CD4-positive, alpha-beta T cell treated with Interleukin-10 for 1 hour (primary cell): ENCODE measurements around the gene NACC1.

Experiments
- DNase-seq: peaks from one replicate; pipeline ENCODE4 v3.0.0-alpha.2; 2020

NACC1 gene

DNA sequence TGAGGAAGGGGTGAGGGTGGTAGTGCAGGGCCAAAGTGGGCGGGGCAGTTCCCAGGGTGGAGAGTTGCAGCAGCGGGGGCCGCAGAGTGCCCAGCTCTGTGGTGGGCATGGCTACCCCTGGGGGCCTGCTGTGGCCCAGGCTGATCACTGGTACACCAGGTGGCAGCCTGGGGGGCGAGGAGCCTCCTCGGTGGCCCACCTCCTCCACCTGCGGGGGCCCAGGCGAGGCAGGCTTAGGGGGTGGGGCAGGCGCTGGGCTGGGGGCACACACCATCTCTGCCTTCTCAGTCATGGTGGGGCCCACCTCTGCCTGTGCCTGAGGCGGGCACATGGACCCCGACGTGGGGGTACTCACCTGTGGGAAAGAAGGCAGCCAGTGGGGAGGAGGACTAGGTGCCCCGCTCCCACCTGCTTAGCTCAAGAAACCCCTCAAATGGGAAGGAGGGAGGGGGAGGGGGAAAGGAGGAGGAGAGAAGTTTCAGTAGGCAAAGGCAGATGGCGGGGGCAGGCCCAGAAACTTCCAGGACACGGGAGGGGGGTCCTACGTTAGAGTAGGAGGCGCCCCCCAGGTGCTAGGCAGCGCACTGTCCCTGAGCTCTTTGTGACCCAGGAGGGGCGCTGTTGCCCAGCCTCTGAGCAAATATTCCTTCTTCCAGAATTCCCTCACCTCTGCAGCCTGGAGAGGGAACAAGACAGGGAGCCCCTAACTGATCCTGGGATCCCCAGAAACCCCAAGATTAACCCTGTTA lies 17.0 kb upstream of the NACC1 start:
- no peak for DNase-seq

DNA sequence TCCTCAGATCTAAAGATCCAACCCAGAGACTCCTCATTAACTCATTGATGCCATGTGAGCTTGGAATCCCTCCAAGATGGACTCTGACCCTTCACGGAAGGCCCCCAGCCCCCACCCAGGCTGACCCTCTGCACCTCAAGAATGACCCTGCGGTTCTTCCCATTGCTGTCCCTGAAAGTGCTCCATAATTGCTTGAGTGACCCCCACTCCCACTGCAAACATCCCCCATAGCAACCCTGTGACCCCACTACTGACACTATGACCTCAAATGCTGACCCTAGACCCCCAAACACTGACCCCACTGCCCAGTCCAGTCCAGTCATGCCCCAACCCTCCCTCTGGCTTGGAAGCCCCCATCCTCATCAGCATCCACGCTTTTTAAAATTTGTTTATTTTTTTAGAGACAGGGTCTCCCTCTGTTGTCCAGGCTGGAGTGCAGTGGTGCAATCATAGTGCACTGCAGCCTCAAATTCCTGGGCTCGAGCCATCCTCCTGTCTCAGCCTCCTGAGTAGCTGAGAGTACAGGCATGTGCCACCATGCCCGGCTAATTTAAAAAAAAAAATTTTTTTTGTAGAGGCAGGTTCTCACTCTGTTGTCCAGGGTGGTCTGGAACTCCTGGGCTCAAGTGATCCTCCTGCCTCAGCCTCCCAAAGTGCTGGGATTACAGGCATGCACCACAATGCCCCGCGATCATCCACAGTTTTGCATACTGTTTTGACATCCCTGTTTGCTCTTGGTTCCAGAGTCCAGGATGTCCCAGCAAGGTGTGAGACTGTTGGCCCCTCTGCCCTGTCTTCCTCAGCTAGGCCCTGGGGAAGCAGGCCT lies 16.3 kb upstream of the NACC1 start:
- no peak for DNase-seq

DNA sequence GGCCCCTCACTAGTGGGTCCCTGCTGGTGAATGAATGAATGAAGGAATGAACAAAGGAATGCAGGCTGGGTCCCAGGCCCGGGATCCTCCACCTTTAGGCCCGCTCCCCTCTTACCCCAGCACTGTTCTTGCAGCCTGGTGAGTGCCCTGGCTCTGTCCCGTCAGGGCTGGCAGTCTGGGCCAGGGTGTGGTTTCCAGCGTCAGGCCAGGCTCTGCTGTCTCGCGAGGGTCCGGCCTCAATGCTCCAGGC lies 15.7 kb upstream of the NACC1 start:
- no peak for DNase-seq

DNA sequence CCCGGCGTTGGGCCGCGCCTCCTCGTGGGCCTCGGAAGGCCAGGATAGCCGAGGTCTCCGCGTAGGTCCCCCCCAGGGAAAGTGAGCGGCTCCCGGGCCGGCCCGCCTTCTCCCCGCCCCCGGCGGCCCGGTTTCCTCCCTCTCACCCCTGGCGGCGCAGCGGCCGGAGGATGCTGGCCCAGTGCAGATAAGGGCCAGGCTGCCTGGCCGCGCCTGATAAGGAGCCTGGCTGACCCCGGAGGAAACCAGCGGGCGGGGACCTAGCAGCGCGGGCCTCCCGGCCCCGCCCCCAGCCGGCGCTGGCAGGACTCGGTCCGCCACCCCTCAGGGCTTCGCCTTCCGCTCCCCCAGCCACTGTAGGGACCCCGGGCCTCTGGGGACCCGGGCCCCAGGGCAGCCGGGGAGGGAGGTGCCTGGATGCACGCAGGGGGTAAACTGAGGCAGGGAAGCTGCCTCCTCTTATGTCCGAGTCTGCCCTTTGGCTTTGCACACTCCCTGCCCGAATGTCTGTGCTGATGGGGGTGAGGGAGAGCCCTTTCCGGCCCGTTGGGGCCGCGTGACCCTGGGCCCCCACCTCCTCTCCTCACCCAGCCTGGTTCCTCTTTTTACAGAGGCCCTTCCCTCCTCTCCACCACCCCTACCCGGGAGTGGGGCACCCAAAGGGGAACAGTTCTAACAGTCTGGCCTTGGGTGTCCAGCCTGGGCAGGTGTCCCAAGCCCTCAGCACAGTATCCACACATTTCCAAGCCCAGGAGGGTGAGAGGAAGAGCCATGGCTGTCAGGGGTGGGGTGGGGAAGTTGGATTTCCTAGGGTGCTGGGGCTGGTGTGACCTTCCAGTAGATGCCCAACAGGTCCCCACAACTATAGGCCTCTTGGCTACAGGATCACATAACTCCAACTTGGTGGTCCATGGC lies 15.1 kb upstream of the NACC1 start, which contains the start of gene LYL1:
TSS of gene LYL1 (minus strand) at position 193 of the 915 bp plus-strand sequence. CDS start 1,687 bp downstream, outside the sequence.
- DNase-seq: peak; percentile 43

DNA sequence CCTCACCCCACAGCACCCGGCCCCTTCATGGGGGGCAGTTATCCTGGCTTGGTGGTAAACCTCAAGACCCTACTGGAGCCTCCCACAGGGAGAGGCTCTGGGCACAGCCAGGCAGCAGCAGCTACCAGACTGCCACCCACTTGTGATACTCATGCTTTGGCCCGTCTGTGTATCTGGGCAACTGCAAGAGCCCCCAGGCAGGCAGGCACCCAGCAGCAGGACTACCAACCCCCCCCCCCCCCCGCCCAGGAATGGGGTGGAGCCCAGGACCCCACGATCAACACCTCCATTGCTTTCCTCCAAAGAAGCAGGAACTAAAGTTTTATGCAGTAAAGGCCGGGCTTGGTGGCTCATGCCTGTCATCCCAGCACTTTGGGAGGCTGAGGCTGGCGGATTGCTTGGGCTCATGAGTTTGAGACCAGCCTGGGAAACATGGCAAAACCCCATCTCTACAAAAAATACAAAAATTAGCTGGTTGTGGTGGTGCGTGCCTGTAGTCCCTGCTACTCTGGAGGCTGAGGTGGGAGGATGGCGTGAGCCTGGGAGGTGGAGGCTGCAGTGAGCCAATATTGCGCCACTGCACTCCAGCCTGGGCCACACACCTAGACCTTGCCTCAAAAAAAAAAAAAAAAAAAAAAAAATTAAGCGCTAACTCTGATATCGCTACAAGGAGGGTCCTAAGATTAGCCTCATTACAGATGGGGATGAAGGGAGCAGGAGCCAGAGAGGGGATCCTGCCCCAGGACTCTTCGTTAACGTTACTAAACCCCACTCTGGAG lies 14.3 kb upstream of the NACC1 start:
- DNase-seq: no peak

DNA sequence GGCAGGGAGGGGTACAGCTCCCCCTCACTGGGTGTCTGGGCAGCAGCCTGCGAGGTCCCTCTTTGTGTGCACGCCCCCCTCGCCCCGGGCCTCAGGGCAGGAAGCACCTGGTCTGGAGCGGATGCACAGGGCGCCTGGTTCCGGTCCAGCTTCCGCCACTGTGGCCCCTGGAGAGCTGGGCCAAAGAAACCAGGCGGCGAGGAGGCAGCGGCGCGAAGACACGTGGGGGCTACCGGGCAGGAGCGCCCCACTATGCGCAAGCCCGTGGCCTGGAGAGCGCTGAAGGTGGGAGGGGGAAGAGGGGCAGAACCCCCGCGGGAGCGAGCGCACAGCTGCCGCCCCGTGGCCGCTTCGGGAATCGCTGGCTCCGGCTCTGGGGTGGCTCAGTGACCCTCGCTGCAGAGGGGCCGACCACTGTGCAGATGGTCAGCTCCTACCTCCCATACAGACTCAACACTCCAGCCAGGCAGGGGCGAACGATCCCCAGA lies 13.7 kb upstream of the NACC1 start:
- DNase-seq: peak; percentile 70

DNA sequence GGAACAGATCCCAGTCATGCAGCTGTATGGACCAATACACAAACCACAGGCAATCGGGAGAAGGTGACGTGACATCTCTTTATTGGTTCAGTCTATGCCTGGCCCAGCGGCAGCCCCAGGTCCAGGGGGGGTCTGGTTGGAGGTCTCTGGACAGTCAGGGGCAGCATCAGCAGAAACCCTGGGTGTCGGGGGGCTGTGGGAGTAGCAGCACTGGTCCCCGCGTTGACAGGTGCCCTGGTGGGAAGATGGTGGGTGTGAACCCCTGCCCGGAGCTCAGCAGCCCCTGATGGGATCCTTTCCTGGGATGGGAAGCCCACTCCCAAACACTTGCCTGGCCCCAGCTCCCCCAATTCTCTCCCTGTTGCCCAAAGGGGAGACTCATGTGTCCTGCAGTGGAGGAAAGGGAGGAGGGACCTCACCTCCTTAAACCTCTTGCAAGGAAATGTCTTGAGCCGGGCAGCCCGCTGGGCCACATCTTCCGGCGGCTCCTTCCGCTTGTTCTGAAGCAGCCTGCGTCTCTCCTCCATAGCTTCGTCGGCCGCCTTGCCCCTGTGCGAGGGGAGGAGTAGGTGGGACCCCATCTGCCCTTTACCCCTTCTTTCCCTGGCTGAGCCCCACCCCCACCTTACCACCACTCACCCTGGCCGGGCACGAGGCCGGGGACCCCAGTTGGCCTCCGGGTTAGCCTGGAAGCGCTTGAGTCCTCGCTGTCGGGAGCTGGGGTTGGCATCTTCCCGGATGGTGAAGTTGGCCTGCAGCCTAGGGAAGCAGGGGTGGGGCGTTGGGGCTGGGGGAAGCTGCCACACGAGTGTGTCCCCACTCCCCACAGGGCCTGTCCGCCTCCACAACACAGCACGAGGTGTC lies 13.0 kb upstream of the NACC1 start:
- DNase-seq: peak; percentile 40

DNA sequence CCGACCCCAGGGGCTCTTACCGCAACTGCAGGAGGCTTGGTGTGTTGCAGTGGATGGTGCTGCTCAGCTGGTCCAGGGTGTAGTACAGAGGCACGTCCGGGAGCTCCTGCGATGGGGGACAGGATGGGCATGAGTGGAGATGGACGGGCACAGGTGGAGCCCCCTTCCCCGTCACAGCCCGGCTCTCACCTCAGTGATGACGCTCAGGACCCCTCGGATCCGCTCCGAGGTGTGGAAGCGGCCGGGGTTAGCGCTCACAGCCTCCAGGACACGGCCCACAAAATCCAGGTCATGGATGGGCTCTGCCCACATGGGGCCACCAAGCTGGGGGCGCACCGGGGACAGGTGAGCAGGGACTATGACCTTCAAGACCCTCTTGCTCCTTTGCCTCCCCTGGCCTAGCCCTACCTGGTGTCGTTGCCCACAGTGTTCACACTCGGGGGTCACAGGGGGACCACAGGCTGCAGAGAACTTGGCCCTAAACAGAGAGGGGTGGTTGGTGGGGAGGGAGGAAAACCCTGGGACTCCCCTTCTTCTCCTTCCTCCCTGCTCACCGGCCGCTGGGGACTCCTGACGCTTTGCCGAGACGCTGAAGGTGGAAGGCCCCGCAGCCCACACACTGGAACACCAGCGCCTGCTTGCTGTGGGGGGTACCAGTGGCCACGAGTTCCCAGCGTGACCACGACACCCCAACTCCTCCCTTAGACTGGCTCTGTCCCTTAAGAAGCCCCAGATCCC lies 8.5 kb upstream of the NACC1 start:
- DNase-seq: no peak

DNA sequence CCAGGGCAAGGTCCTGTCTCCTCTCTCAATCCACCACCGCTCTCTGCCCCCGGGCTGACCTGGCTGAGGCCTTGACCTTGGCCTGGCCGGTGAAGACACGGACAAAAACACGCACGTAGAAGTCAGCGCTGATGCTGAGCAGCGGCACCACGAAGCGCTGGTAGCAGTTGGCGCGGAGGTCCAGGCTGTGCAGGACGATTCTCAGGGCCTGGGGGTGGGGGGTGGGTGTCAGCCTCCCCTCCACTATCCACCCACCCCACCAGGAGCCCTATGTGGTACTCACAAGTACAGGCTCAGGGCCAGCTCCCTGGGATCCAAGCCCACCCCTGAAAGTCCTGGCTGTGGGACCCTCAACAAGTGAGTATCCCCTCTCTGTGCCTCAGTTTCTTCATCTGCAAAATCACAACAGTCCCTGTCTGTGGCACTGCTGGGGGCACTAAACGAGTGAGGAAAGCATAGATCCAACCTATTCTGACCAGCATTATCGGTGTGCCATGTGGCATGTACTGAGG lies 7.9 kb upstream of the NACC1 start:
- DNase-seq: no peak

DNA sequence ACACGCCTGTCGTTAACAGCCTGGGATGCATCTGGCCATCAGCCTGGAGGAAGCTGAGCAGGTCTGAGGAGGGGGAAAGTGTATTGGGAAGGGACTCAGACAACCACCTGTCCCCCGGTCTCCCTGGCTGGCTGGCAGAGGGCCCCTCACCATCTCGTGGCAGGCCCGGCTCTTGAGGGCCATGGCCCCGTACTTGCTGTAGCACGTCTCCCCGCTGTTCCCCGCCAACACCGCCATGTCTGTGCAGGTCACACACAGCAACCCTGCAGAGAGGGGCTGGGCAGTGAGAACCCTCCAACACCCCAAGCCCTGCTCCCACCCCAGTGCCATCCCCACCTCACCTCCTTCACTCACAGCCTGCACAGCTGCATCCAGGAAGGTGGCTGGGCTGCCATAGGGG lies 5.5 kb upstream of the NACC1 start:
- DNase-seq: no peak

DNA sequence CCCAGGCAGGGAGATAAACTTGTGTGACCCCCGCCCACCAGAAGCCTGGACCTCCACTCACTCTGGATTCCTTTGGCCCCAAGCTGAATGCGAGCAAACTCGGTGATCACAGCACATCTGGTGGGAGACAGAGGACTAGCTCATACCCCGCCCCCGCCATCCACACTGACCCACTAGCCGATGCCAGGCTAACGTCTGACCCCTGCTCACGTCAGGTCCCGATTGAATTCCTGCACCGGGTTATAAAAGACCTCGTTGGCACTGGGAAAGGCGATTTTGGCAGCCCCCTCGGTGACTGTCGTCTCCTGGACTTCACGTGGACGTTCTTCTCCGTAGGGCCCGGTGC lies 2.2 kb upstream of the NACC1 start:
- no peak for DNase-seq

DNA sequence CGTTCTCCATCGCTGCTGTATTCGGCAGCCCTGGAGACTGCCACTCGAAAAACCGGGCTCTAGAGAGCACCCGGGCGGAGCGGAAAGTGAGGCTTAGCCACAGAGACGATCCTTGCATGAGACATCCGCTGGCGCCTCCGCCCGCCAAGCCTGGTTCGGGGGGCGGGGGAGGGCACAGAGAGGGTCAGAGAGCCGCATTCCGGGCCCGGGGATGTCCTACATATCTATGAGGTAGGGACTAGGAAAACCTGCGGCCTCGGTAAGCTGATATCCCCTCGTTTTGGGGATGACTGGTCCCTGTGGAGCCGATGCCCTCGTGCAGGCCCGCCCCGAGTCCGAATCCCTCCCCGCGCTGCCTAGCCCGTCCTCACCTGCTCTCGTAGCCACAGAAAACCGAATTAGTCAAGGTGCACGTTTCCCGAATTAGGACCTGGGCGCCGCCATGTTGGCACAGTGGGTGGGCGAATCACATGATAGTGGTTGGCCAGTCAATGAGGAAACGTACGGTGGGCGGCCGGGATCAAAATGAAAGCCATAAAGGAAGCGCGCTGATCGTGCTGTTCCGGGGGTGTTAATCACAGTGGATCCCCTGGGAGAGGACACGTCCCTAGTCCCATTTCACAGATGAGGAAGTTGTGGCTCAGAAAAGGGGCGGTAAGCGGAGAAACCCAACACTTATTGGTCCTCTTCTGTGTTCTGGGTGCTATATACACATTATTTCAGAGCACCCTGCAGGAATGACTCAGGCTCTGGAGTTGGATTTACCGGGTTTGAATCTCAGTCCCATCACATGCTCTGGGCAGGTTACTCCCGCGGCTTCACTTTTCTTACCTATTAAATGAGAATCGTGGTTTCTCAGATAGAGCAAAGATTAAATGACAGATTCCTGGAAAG lies 1.5 kb upstream of the NACC1 start, which contains the start of gene TRMT1:
TSS of gene TRMT1 (minus strand) at position 459 of the 894 bp plus-strand sequence. CDS start at position 118, 341 bp downstream.
- peak; percentile 91 for DNase-seq

DNA sequence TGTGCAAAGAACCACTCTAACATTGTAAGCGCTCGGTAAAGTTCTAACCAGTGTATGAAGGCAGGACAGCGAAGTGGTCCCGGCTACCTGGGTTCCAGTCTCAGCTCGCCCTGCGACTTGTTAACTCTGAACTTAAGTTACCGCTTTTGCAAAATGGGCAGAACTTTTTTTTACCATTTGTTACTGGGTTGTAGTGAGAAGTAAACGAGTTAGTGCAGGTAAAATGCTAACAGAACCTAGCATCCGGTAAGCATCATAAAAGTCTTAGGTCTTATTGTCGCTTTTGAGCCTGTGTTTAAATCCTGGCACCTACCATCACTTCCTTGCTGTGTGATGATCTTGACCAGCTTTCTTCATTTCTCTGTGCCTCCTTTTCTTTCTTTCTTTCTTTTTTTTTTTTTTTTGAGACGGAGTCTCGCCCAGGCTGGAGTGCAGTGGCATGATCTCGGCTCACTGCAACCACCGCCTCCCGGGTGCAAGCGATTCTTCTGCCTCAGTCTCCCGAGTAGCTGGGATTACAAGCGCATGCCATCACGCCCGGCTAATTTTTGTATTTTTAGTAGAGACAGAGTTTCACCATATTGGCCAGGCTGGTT lies 790 bp upstream of the NACC1 start:
- DNase-seq: no peak

DNA sequence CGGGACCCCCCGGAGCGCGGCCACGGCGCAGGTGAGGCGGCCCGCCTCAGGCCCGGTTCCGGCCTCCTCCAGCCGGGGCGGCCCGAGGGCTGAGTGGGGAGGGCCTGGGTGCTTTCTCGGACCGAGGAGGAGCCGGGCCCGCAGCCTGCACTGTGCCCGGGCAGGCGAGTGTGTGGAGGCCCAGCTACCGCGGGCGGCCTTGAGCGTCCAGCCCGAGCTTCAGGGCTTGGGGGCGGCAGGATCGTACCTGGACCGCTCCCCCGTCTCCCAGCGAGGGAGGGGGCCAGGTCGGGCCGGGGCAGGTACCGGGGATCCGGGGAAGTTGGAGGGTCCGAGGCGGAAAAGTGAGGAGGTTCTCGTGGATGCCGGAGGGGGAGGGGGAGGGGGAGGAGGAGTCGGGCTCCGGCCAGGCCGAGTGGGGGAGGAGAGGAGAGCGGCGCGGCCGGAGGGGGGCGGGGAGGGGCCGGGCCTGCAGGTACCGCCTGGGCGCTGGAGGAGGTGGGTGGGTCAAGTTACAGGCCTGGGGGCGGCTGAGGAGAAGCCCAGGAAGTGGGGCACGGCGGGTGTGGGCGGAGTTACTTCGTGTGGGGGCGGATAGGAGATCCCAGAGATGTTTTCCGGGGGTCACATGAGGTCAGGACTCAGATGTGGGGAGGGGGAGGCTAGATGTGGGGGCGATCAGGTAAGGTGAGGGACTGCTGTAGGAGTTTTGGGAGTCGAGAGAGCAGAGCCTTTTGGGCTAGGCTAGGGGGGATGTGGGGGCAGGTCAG lies 545 bp downstream of the NACC1 start:
- DNase-seq: no peak

DNA sequence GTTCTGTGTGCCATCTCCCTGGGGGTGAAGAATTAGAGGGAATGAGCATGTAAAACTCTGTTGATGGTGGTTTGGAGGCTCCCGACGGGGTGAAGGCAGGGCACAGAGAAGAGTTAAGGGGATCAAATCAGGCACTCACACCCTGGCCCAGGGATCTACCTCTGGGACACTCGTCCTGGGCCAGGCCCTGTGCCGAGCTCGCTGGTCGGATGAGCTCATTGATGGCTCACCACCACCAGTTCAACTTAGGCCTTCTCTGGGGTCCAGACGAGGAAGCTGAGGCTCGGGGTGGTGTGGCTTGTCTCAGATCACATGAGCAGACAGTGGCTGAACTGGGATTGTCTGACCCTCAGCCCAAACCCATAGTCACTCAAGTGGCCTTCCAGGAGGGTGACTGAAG lies 1.6 kb downstream of the NACC1 start:
- no peak for DNase-seq

DNA sequence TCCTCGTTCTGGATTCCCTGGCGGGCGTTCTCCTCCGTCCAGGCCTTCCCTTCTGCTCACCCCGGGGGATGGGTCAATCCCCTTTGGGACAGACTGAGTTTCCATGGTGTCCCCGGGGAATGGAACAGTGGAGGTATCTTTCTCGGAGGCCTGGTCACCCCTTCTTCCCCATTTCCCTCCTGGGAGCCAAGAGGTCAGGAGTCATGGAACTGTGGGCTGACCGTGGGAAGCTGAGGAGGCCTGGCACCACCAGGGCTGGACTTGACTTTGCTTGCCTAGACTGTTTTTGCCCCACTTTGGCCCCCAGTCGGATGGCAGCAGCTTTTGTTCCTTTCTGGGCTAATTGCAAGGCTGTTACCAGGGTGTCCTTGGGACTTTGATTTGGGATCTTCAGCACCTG lies 2.0 kb downstream of the NACC1 start:
- DNase-seq: no peak

DNA sequence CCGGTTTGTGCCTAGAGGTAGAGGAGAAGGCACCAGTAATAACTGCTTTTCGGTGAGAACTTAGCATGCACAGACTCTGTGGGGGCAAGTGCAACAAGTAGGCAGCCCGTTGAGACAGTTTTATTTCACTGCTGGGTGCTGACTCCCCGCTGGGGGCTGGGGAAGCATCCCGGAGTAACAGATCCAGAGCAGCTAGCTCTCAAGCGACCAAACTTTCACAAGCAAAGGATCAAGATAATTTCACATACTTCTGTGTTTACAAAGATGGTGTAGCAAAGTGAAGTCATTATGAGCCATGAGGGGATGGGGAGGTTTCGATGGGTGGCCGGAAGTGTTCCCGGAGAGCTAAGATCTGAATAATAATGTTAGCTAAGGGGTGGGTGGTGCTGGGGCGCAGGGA lies 2.8 kb downstream of the NACC1 start:
- DNase-seq: no peak
